ENCODE results near the gene MPHOSPH10. TPM values are rescaled to one million over a fixed set of nuclear protein-coding genes. Genes with fewer than 3 reads are reported as not detected.

Gene MPHOSPH10
- total and polyA plus RNA-seq, 2 donors (not counting 1 experiment from before 2014, with no cell fraction given): 5.6 to 51.8 TPM

- ChIA-PET CTCF (interaction anchor here (1.5 kb wide), 1 partner anchor 148 kb away, joined by 3 read pairs; no protein-coding TSS in a partner anchor), POLR2A (no interaction called here)
- WGBS (ENCODE audit: insufficient coverage): 70% methylated on average over 2 of the region's 3 CpGs
- DNase-seq (no peak), ATAC-seq (ENCODE audit: low read depth) (no peak)
- no peaks in the 10 kb centered on the region for H3K4me1 Mint-ChIP-seq
- no peak overlapping the region for H3K27ac Mint-ChIP-seq
- no peaks in the 10 kb centered on the region for H3K4me1 ChIP-seq (ENCODE audit: control insufficient read depth in 2 of 2, insufficient read depth in 2 of 2, low read length in 2 of 2)
- H3K27me3 ChIP-seq (replicated peaks in 1 of 4; ENCODE audit: control extremely low read depth in 1 of 4, control insufficient read depth in 3 of 4, insufficient read depth in 4 of 4, low read length in 3 of 4): no peaks in the 10 kb centered on the region
- H3K79me2 ChIP-seq (ENCODE audit: control insufficient read depth, insufficient read depth, low read length): no peaks in the 10 kb centered on the region
- H3K9me3 Mint-ChIP-seq (ENCODE audit: insufficient read depth): no peaks in the 10 kb centered on the region
- peaks cover 5% of the 10 kb centered on the region for H4K20me1 ChIP-seq (ENCODE audit: control insufficient read depth, insufficient read depth, low read length, poor library complexity, severe bottlenecking)
- TF ChIP-seq EZH2 (IDR thresholded peaks at IDR 0.05; ENCODE audit: borderline replicate concordance, insufficient read depth, low read depth, low read length, poor library complexity, severe bottlenecking) (no peak), CTCF (IDR thresholded peaks at IDR 0.05) (no peak)
- no peak overlapping the region for H3K27ac ChIP-seq (ENCODE audit: low read length in 2 of 2)
- H3K36me3 ChIP-seq (replicated peaks in 1 of 2; ENCODE audit: control extremely low read depth in 1 of 2, control insufficient read depth in 1 of 2, extremely low read depth in 1 of 2, insufficient read depth in 2 of 2, low read length in 1 of 2): peaks cover 21 to 46% of the 10 kb centered on the region in 2 experiments
- H3K27me3 Mint-ChIP-seq: no peaks in the 10 kb centered on the region
- H3K4me2 ChIP-seq (replicated peaks; ENCODE audit: low read depth, low read length, poor library complexity, severe bottlenecking): no peak overlapping the region
- H2AFZ ChIP-seq (ENCODE audit: insufficient read depth, low read depth, low read length, poor library complexity, severe bottlenecking): no peak overlapping the region
- no peak overlapping the region for H3K9ac ChIP-seq (ENCODE audit: low read length)
- no peak overlapping the region for H3K4me3 ChIP-seq (ENCODE audit: control extremely low read depth in 1 of 5, extremely low read depth in 1 of 5, insufficient read depth in 1 of 5, low read depth in 2 of 5, low read length in 4 of 5)
- H3K4me3 Mint-ChIP-seq: no peak overlapping the region
- no peaks in the 10 kb centered on the region for H3K9me3 ChIP-seq (ENCODE audit: control extremely low read depth in 1 of 3, control insufficient read depth in 2 of 3, insufficient read depth in 1 of 3, low read length in 2 of 3)
- intact Hi-C loops (cut with micrococcal nuclease): no loop called here
These were observed 19.8 kb downstream of the MPHOSPH10 start for GRCh38 chr2:71150082-71150816.

GRCh38 chr2:71151620-71152019, 21.2 kb downstream of the MPHOSPH10 start:
- H3K9ac ChIP-seq (ENCODE audit: low read length): no peak overlapping the region
- DNase-seq (no peak), ATAC-seq (ENCODE audit: low read depth) (no peak)
- no peak overlapping the region for H3K27ac ChIP-seq (ENCODE audit: low read length in 2 of 2)
- H3K27me3 ChIP-seq (replicated peaks in 1 of 4; ENCODE audit: control extremely low read depth in 1 of 4, control insufficient read depth in 3 of 4, insufficient read depth in 4 of 4, low read length in 3 of 4): no peaks in the 10 kb centered on the region
- no peaks in the 10 kb centered on the region for H3K79me2 ChIP-seq (ENCODE audit: control insufficient read depth, insufficient read depth, low read length)
- Mint-ChIP-seq H3K4me1 (no peaks in the 10 kb centered on the region), H3K9me3 (ENCODE audit: insufficient read depth) (no peaks in the 10 kb centered on the region), H3K27ac (no peak overlapping the region), H3K4me3 (no peak overlapping the region), H3K27me3 (no peaks in the 10 kb centered on the region)
- intact Hi-C loops (cut with micrococcal nuclease): no loop called here
- no peaks in the 10 kb centered on the region for H4K20me1 ChIP-seq (ENCODE audit: control insufficient read depth, insufficient read depth, low read length, poor library complexity, severe bottlenecking)
- no peak overlapping the region for H3K4me3 ChIP-seq (ENCODE audit: control extremely low read depth in 1 of 5, extremely low read depth in 1 of 5, insufficient read depth in 1 of 5, low read depth in 2 of 5, low read length in 4 of 5)
- H2AFZ ChIP-seq (ENCODE audit: insufficient read depth, low read depth, low read length, poor library complexity, severe bottlenecking): no peak overlapping the region
- CTCF ChIA-PET: interaction anchor here (0.8 to 1.7 kb wide), 5 partner anchors 9 to 359 kb away, joined by 3 to 5 read pairs (median 3); no protein-coding TSS in a partner anchor
- WGBS (ENCODE audit: insufficient coverage): 100% methylated on average over 1 of the region's 1 CpG
- no peak overlapping the region for H3K4me2 ChIP-seq (replicated peaks; ENCODE audit: low read depth, low read length, poor library complexity, severe bottlenecking)
- no peaks in the 10 kb centered on the region for H3K4me1 ChIP-seq (ENCODE audit: control insufficient read depth in 2 of 2, insufficient read depth in 2 of 2, low read length in 2 of 2)
- H3K9me3 ChIP-seq (ENCODE audit: control extremely low read depth in 1 of 3, control insufficient read depth in 2 of 3, insufficient read depth in 1 of 3, low read length in 2 of 3): no peaks in the 10 kb centered on the region
- H3K36me3 ChIP-seq (replicated peaks in 1 of 2; ENCODE audit: control extremely low read depth in 1 of 2, control insufficient read depth in 1 of 2, extremely low read depth in 1 of 2, insufficient read depth in 2 of 2, low read length in 1 of 2): peaks cover 17 to 38% of the 10 kb centered on the region in 2 experiments
- POLR2A ChIA-PET: no interaction called here
- TF ChIP-seq CTCF (IDR thresholded peaks at IDR 0.05) (no peak), EZH2 (IDR thresholded peaks at IDR 0.05; ENCODE audit: borderline replicate concordance, insufficient read depth, low read depth, low read length, poor library complexity, severe bottlenecking) (no peak)
